IMR-90 (cell line): ENCODE measurements around the gene COLEC11. TPM values are rescaled to one million over a fixed set of nuclear protein-coding genes. Genes with fewer than 3 reads are reported as not detected.

Source experiments
- ATAC-seq: fragments of 200-7000 bp; cut with Tn5 transposase; 2 replicates; pipeline ENCODE4 v1.9.1; 2020; ENCODE audit warnings: low read depth, mild to moderate bottlenecking, moderate library complexity
- BruUV-seq: library from RNA; stranded (reverse); fragments of 400-500 nt; replicated peaks from 2 replicates; lab custom pipeline; 2021; lab: Mats Ljungman, UMichigan
- CTCF ChIA-PET: fragments of 300-600 bp; formaldehyde crosslinking; extraction: SDS; loops from one replicate; lab custom pipeline; 2021; ENCODE audit warnings: antibody characterized with exemption; lab: Yijun Ruan, JAX
- POLR2A ChIA-PET: fragments of 300-600 bp; sonication (Branson Sonifier 250); formaldehyde crosslinking; loops from one replicate; lab custom pipeline; 2022; ENCODE audit warnings: antibody characterized with exemption; ENCODE audit not compliant: unreplicated experiment; lab: Charles Lee
- DNase-seq: peaks from one replicate; pipeline ENCODE4 v3.0.0; 2013
- H2AFZ ChIP-seq: replicated peaks from 2 replicates; pipeline ENCODE3; 2013; ENCODE audit warnings: low read length, mild to moderate bottlenecking; ENCODE audit not compliant: poor library complexity
- H2AK5ac ChIP-seq: 2 replicates; pipeline ENCODE4 v1.6.1; 2013; ENCODE audit warnings: low read depth, low read length, inconsistent platforms
- H2AK9ac ChIP-seq: replicated peaks from 2 replicates; pipeline ENCODE3; 2013; ENCODE audit warnings: mild to moderate bottlenecking, low read depth, low read length, moderate library complexity; ENCODE audit not compliant: poor library complexity
- H2BK120ac ChIP-seq: 2 replicates; pipeline ENCODE4 v1.6.1; 2013; ENCODE audit warnings: low read depth, low read length, inconsistent platforms
- H2BK15ac ChIP-seq: 3 replicates; pipeline ENCODE4 v1.6.1; 2013; ENCODE audit warnings: low read depth, low read length, inconsistent platforms
- H2BK20ac ChIP-seq: 2 replicates; pipeline ENCODE4 v1.6.1; 2013; ENCODE audit warnings: low read depth, mild to moderate bottlenecking, inconsistent platforms, low read length, moderate library complexity
- H2BK5ac ChIP-seq: 2 replicates; pipeline ENCODE4 v1.6.1; 2013; ENCODE audit warnings: mild to moderate bottlenecking, low read depth, low read length, inconsistent platforms; ENCODE audit not compliant: poor library complexity, severe bottlenecking
- H3K14ac ChIP-seq: replicated peaks from 2 replicates; pipeline ENCODE4 v1.6.1; 2013; ENCODE audit warnings: low read depth, low read length, inconsistent platforms
- H3K18ac ChIP-seq: 2 replicates; pipeline ENCODE4 v1.6.1; 2013; ENCODE audit warnings: low read depth, low read length, control low read depth
- H3K23ac ChIP-seq: 2 replicates; pipeline ENCODE4 v1.6.1; 2013; ENCODE audit warnings: low read depth, low read length, inconsistent platforms
- H3K27ac ChIP-seq: 2 replicates; pipeline ENCODE4 v1.5.1; 2013; ENCODE audit warnings: mild to moderate bottlenecking, control low read depth, low read length; ENCODE audit not compliant: insufficient read depth
- H3K27me3 ChIP-seq: 2 replicates; pipeline ENCODE4 v1.6.1; 2013; ENCODE audit warnings: low read length; ENCODE audit not compliant: control insufficient read depth, insufficient read depth
- H3K36me3 ChIP-seq: 2 replicates; pipeline ENCODE4 v1.6.1; 2013; ENCODE audit warnings: low read length, mixed read lengths; ENCODE audit not compliant: control insufficient read depth, insufficient read depth
- H3K4ac ChIP-seq: 2 replicates; pipeline ENCODE4 v1.6.1; 2013; ENCODE audit warnings: low read depth, low read length, inconsistent platforms
- H3K4me1 ChIP-seq: 2 replicates; pipeline ENCODE4 v1.6.1; 2013; ENCODE audit warnings: low read length, mixed read lengths; ENCODE audit not compliant: control insufficient read depth, insufficient read depth
- H3K4me2 ChIP-seq: 2 replicates; pipeline ENCODE4 v1.6.1; 2013; ENCODE audit warnings: low read depth, mild to moderate bottlenecking, control low read depth, low read length, moderate library complexity
- H3K4me3 ChIP-seq: 2 replicates; pipeline ENCODE4 v1.5.1; 2013; ENCODE audit warnings: low read depth, mild to moderate bottlenecking, control low read depth, low read length, moderate library complexity; ENCODE audit not compliant: insufficient read depth
- H3K56ac ChIP-seq: 2 replicates; pipeline ENCODE4 v1.6.1; 2013; ENCODE audit warnings: low read length, inconsistent platforms; ENCODE audit not compliant: insufficient read depth; ENCODE audit errors: extremely low read depth
- H3K79me1 ChIP-seq, 2 experiments: 2 replicates each; pipeline ENCODE4 v1.6.1; 2013; ENCODE audit warnings: low read length in 2 of 2, inconsistent platforms in 1 of 2, low read depth in 1 of 2
- H3K9ac ChIP-seq: 2 replicates; pipeline ENCODE4 v1.6.1; 2013; ENCODE audit warnings: low read depth, low read length, control low read depth
- H3K9me1 ChIP-seq: 2 replicates; pipeline ENCODE4 v1.6.1; 2013; ENCODE audit warnings: low read length, inconsistent platforms; ENCODE audit not compliant: insufficient read depth
- H3K9me3 ChIP-seq: 2 replicates; pipeline ENCODE4 v1.6.1; 2013; ENCODE audit warnings: low read length; ENCODE audit not compliant: control insufficient read depth, insufficient read depth
- H4K20me1 ChIP-seq: 2 replicates; pipeline ENCODE4 v1.6.1; 2013; ENCODE audit warnings: low read length, inconsistent platforms; ENCODE audit not compliant: insufficient read depth
- H4K5ac ChIP-seq: 2 replicates; pipeline ENCODE4 v1.6.1; 2013; ENCODE audit warnings: mild to moderate bottlenecking, low read depth, low read length, control low read depth
- H4K8ac ChIP-seq, 2 experiments: 2 replicates each; pipeline ENCODE4 v1.6.1; 2013; ENCODE audit warnings: low read depth in 2 of 2, low read length in 2 of 2, control low read depth in 1 of 2, inconsistent platforms in 1 of 2
- H4K91ac ChIP-seq: 2 replicates; pipeline ENCODE4 v1.6.1; 2013; ENCODE audit warnings: low read depth, low read length, inconsistent platforms; ENCODE audit not compliant: insufficient read depth
- CEBPB ChIP-seq: IDR thresholded peaks from 2 replicates; pipeline ENCODE4 v1.6.1; 2012; ENCODE audit warnings: low read depth, low read length, improper control_type of control experiment
- FOS ChIP-seq: fragments of 150-350 bp; IDR thresholded peaks from 2 replicates; pipeline ENCODE4 v1.6.1; 2016; ENCODE audit warnings: low read depth, low read length
- MAFK ChIP-seq: IDR thresholded peaks from 2 replicates; pipeline ENCODE4 v1.6.1; 2012; ENCODE audit warnings: low read depth, low read length, improper control_type of control experiment
- MAZ ChIP-seq: IDR thresholded peaks from 2 replicates; pipeline ENCODE4 v1.6.1; 2012; ENCODE audit warnings: low read depth, mild to moderate bottlenecking, low read length, improper control_type of control experiment, moderate library complexity, borderline replicate concordance
- NFE2L2 ChIP-seq: fragments of 150-350 bp; IDR thresholded peaks from 2 replicates; pipeline ENCODE4 v1.6.1; 2016; ENCODE audit warnings: low read depth, mild to moderate bottlenecking, low read length
- RAD21 ChIP-seq: IDR thresholded peaks from 2 replicates; pipeline ENCODE4 v1.6.1; 2012; ENCODE audit warnings: low read length, improper control_type of control experiment
- RFX5 ChIP-seq: IDR thresholded peaks from 2 replicates; pipeline ENCODE4 v1.8.0; 2012; ENCODE audit warnings: low read depth, mild to moderate bottlenecking, low read length, moderate library complexity
- SMC3 ChIP-seq: fragments of 150-350 bp; IDR thresholded peaks from 2 replicates; pipeline ENCODE4 v1.6.1; 2016; ENCODE audit warnings: low read depth, mild to moderate bottlenecking, antibody characterized with exemption, low read length, moderate library complexity
- WGBS, 2 experiments: methylation state at CpG; one replicate each; pipeline versions ENCODE4 v1.1.5 to v1.1.7; 2013; ENCODE audit warnings: missing lambda C conversion rate in 2 of 2; ENCODE audit not compliant: insufficient read length in 1 of 2; ENCODE audit errors: extremely low coverage in 2 of 2; 5-methylcytosine and 5-hydroxymethylcytosine counted together
- dilution Hi-C: fragments of 300-500 bp; cut with HindIII; formaldehyde crosslinking; loops from one replicate; pipeline ENCODE4 v1.14.3; 2018; ENCODE audit warnings: low sequenced_read_pairs; ENCODE audit not compliant: unreplicated experiment
- in situ Hi-C: fragments of 300-500 bp; cut with MboI; formaldehyde crosslinking; loops from 3 replicates; pipeline ENCODE4 v1.14.3; 2019; ENCODE audit warnings: low sequenced_read_pairs, inconsistent platforms, mixed read lengths
- intact Hi-C: fragments of 100-400 bp; cut with micrococcal nuclease; formaldehyde crosslinking; loops from 2 replicates; pipeline ENCODE4 v1.10.0; 2022
- polyA plus RNA-seq, 3 experiments: library from polyadenylated mRNA; depleted of rRNA; stranded (reverse); fragments of >200 nt; gene quantifications; 2 replicates each; pipeline ENCODE4 v1.2.3, GENCODE V29; 2012; ENCODE audit warnings: low replicate concordance in 1 of 3
- total RNA-seq: library from RNA; depleted of rRNA; stranded (reverse); fragments of >200 nt; gene quantifications from 2 replicates; pipeline ENCODE4 v1.2.3, GENCODE V29; 2012
- TF ChIP-seq, protein P1 (sequence below): fragments of 150-350 bp; IDR thresholded peaks from 2 replicates; pipeline ENCODE4 v1.6.1; 2016; ENCODE audit warnings: low read depth, mild to moderate bottlenecking, low read length, moderate library complexity, borderline replicate concordance

The COLEC11 gene
- total and polyA plus RNA-seq, 2 of the 4 experiments (the other 2 are of a cell fraction) = under 0.01 to 0.24 TPM

DNA sequence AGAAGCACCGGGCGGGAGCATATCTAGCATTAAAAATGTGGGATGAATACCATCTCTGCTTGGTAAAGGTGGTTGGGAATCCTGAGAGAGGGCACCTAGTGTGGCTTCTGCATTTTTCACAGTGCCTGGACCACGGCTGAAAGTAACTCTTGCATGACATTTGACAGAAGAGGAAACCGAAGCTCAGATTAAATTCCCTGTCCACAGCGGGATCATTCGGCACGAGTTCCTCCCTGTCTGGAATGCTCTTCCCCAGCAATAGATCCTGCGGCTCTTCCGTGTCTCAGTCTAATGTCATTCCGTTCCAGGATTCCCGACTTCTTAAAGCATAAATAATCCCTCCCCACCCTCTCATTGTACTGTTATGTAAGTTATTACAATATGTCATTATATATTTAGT, 20.8 kb upstream of the COLEC11 start:
- dilution Hi-C loops = no loop called here
- Histone ChIP-seq H3K56ac (no peak overlapping the region), H2BK5ac (no peak overlapping the region), H4K5ac (no peak overlapping the region), H3K27me3 (no peaks in the 10 kb centered on the region), H3K4ac (no peak overlapping the region), H3K4me1 (peaks cover 2% of the 10 kb centered on the region), H4K91ac (no peak overlapping the region), H2AFZ (no peak overlapping the region), H3K4me2 (no peak overlapping the region), H2AK5ac (no peak overlapping the region), H2BK20ac (no peak overlapping the region), H3K9me3 (no peaks in the 10 kb centered on the region), H4K8ac (peak overlapping the region; percentile 69 to 96), H4K20me1 (peaks cover 38% of the 10 kb centered on the region), H3K18ac (no peak overlapping the region), H2BK15ac (no peak overlapping the region), H2AK9ac (no peak overlapping the region), H3K14ac (no peak overlapping the region), H3K27ac (no peak overlapping the region), H3K4me3 (no peak overlapping the region), H2BK120ac (no peak overlapping the region), H3K9me1 (0 out of 2 replicates have a peak, but pooled peaks cover 3% of the 10 kb centered on the region), H3K9ac (no peak overlapping the region), H3K36me3 (peaks cover 18% of the 10 kb centered on the region), H3K79me1 (peaks cover 2 to 15% of the 10 kb centered on the region in 2 experiments; a peak in 2 of 4 replicates), H3K23ac (no peak overlapping the region)
- DNase-seq (no peak), ATAC-seq (no peak)
- no peak for TF ChIP-seq FOS
- no peak for TF ChIP-seq MAFK
- no peak for TF ChIP-seq NFE2L2
- TF ChIP-seq, protein P1, sequence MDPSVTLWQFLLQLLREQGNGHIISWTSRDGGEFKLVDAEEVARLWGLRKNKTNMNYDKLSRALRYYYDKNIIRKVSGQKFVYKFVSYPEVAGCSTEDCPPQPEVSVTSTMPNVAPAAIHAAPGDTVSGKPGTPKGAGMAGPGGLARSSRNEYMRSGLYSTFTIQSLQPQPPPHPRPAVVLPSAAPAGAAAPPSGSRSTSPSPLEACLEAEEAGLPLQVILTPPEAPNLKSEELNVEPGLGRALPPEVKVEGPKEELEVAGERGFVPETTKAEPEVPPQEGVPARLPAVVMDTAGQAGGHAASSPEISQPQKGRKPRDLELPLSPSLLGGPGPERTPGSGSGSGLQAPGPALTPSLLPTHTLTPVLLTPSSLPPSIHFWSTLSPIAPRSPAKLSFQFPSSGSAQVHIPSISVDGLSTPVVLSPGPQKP = no peak
- no peak for TF ChIP-seq CEBPB
- no peak for TF ChIP-seq MAZ
- TF ChIP-seq RFX5 = no peak
- TF ChIP-seq SMC3 = no peak
- TF ChIP-seq RAD21 = no peak
- intact Hi-C loops = no loop called here
- WGBS, 2 experiments = 85% methylated on average over 5 of the region's 11 CpGs; no CpG with 5 or more reads in 1 of the 2 experiments
- ChIA-PET CTCF (interaction anchor here (0.7 kb wide), 1 partner anchor 11 kb away, joined by 3 read pairs; no protein-coding TSS in a partner anchor), POLR2A (no interaction called here)
- no TSS peak for BruUV-seq
- in situ Hi-C loops = no loop called here
